HCT116 (cell line): ENCODE measurements around the gene ZNF692. TPM values are rescaled to one million over a fixed set of nuclear protein-coding genes. Genes with fewer than 3 reads are reported as not detected.

ENCODE experiments used
- ATAC-seq: fragments of 200-7000 bp; cut with Tn5 transposase; 2 replicates; pipeline ENCODE4 v1.9.1; 2020; ENCODE audit warnings: mild to moderate bottlenecking, moderate library complexity
- BruUV-seq: library from RNA; stranded (reverse); fragments of 400-500 nt; replicated peaks from 2 replicates; lab custom pipeline; 2021; lab: Mats Ljungman, UMichigan
- CTCF ChIA-PET: fragments of 300-600 bp; sonication (Branson Sonifier 250); formaldehyde crosslinking; loops from one replicate; lab custom pipeline; 2021; ENCODE audit warnings: antibody characterized with exemption; lab: Charles Lee
- POLR2A ChIA-PET: fragments of 300-600, 350-600 bp; sonication (Branson Sonifier 250); formaldehyde crosslinking; loops from one replicate; lab custom pipeline; 2021; ENCODE audit warnings: antibody characterized with exemption; lab: Charles Lee
- RAD21 ChIA-PET, 2 experiments: fragments of 300-600 bp; sonication (Branson Sonifier 250); formaldehyde crosslinking; loops; one replicate each; lab custom pipeline; 2023; ENCODE audit warnings: low total read pairs in 2 of 2; ENCODE audit not compliant: uncharacterized antibody in 2 of 2, unreplicated experiment in 2 of 2, low non-redundant PET in 1 of 2; lab: Charles Lee
- DNase-seq: peaks from one replicate; pipeline ENCODE4 v3.0.0-alpha.2; 2010; ENCODE audit warnings: low read depth, low spot score
- H2AFZ ChIP-seq: fragments of 200-600 bp; shearing (Covaris generic), sonication (generic); 2 replicates; pipeline ENCODE4 v1.6.1; 2017; ENCODE audit warnings: low read depth, mixed run types, mixed read lengths, antibody characterized with exemption, low read length; ENCODE audit not compliant: poor library complexity, severe bottlenecking
- H3K27ac ChIP-seq: 2 replicates; pipeline ENCODE4 v1.5.1; 2012; ENCODE audit warnings: low read depth, low read length
- H3K27me3 ChIP-seq: fragments of 200-600 bp; sonication (generic); 2 replicates; pipeline ENCODE4 v1.6.1; 2016; ENCODE audit warnings: mixed run types, low read length, mixed read lengths; ENCODE audit not compliant: insufficient read depth
- H3K36me3 ChIP-seq, 2 experiments: fragments of 200-500 bp in 1 of 2; fragments of 200-600 bp in 1 of 2; sonication (Bioruptor generic) in 1 of 2; sonication (generic) in 1 of 2; 2 replicates each; pipeline versions ENCODE4 v1.5.1 to v1.6.1; 2014 to 2016; ENCODE audit warnings: low read length in 2 of 2, inconsistent platforms in 1 of 2, mixed read lengths in 1 of 2, mixed run types in 1 of 2; ENCODE audit not compliant: insufficient read depth in 2 of 2, control insufficient read depth in 1 of 2
- H3K4me1 ChIP-seq, 2 experiments: fragments of 200-600 bp in 1 of 2; sonication (generic) in 1 of 2; 2 replicates each; pipeline versions ENCODE4 v1.5.1 to v1.6.1; 2012 to 2017; ENCODE audit warnings: low read length in 2 of 2, inconsistent platforms in 1 of 2, mild to moderate bottlenecking in 1 of 2, mixed read lengths in 1 of 2, mixed run types in 1 of 2, moderate library complexity in 1 of 2; ENCODE audit not compliant: insufficient read depth in 2 of 2, control insufficient read depth in 1 of 2
- H3K4me2 ChIP-seq: fragments of 200-600 bp; sonication (generic); 2 replicates; pipeline ENCODE4 v1.6.1; 2017; ENCODE audit warnings: mixed run types, low read length, mixed read lengths
- H3K4me3 ChIP-seq, 2 experiments: fragments of 200-600 bp in 1 of 2; sonication (generic) in 1 of 2; replicated peaks in 1 of 2; 2 replicates each; pipeline ENCODE4 v1.5.1; 2011 to 2016; ENCODE audit warnings: low read length in 2 of 2, control low read depth in 1 of 2, low read depth in 1 of 2, mild to moderate bottlenecking in 1 of 2, mixed read lengths in 1 of 2, mixed run types in 1 of 2
- H3K79me2 ChIP-seq: fragments of 200-600 bp; sonication (generic); 2 replicates; pipeline ENCODE4 v1.6.1; 2017; ENCODE audit warnings: mild to moderate bottlenecking, mixed run types, low read length, moderate library complexity, mixed read lengths; ENCODE audit not compliant: insufficient read depth
- H3K9ac ChIP-seq: fragments of 200-600 bp; sonication (generic); 2 replicates; pipeline ENCODE4 v1.6.1; 2016; ENCODE audit warnings: low read length, mixed read lengths
- H3K9me2 ChIP-seq: fragments of 200-600 bp; sonication (generic), shearing (Covaris generic); 2 replicates; pipeline ENCODE4 v1.6.1; 2017; ENCODE audit warnings: mixed run types, mild to moderate bottlenecking, moderate library complexity; ENCODE audit not compliant: insufficient read depth
- H3K9me3 ChIP-seq, 2 experiments: fragments of 200-500 bp in 1 of 2; fragments of 200-600 bp in 1 of 2; sonication (Bioruptor generic) in 1 of 2; sonication (generic) in 1 of 2; 2 replicates each; pipeline ENCODE4 v1.6.1; 2014 to 2017; ENCODE audit warnings: low read length in 2 of 2, mixed read lengths in 2 of 2, inconsistent platforms in 1 of 2, low read depth in 1 of 2, mild to moderate bottlenecking in 1 of 2, mixed run types in 1 of 2, moderate library complexity in 1 of 2; ENCODE audit not compliant: control insufficient read depth in 1 of 2, insufficient read depth in 1 of 2
- H4K20me1 ChIP-seq: fragments of 200-600 bp; sonication (generic), shearing (Covaris generic); 2 replicates; pipeline ENCODE4 v1.6.1; 2017; ENCODE audit warnings: mixed run types, mild to moderate bottlenecking, moderate library complexity; ENCODE audit not compliant: insufficient read depth
- ATF3 ChIP-seq: IDR thresholded peaks from 2 replicates; pipeline ENCODE4 v1.6.1; 2012
- CBX3 ChIP-seq: IDR thresholded peaks from 2 replicates; pipeline ENCODE4 v1.6.1; 2012; ENCODE audit warnings: low read depth
- CEBPB ChIP-seq: IDR thresholded peaks from 2 replicates; pipeline ENCODE4 v1.6.1; 2012; ENCODE audit warnings: low read depth
- CTCF ChIP-seq, 3 experiments: fragments of 200-600 bp in 1 of 3; sonication (generic) in 1 of 3; IDR thresholded peaks in 2 of 3; conservative IDR thresholded peaks in 1 of 3; 2 replicates each; pipeline ENCODE4 v1.5.1; 2012 to 2017; ENCODE audit warnings: low read depth in 2 of 3, low read length in 2 of 3, antibody characterized with exemption in 1 of 3, borderline replicate concordance in 1 of 3, control low read depth in 1 of 3, mild to moderate bottlenecking in 1 of 3, mixed read lengths in 1 of 3, mixed run types in 1 of 3, moderate library complexity in 1 of 3; ENCODE audit not compliant: insufficient read depth in 1 of 3
- EGR1 ChIP-seq: IDR thresholded peaks from 2 replicates; pipeline ENCODE4 v1.6.1; 2012; ENCODE audit warnings: low read depth
- EZH2phosphoT487 ChIP-seq: fragments of 200-600 bp; IDR thresholded peaks from 2 replicates; pipeline ENCODE4 v1.6.1; 2018; ENCODE audit warnings: antibody characterized with exemption, borderline replicate concordance
- FOSL1 ChIP-seq: IDR thresholded peaks from 2 replicates; pipeline ENCODE4 v1.6.1; 2012; ENCODE audit warnings: low read depth
- JUND ChIP-seq: IDR thresholded peaks from 2 replicates; pipeline ENCODE4 v1.6.1; 2012
- MAX ChIP-seq: IDR thresholded peaks from 2 replicates; pipeline ENCODE4 v1.6.1; 2012
- POLR2A ChIP-seq: IDR thresholded peaks from 2 replicates; pipeline ENCODE4 v1.7.0; 2011; ENCODE audit warnings: borderline replicate concordance; ENCODE audit not compliant: insufficient read depth, insufficient read length; ENCODE audit errors: extremely low read depth
- RAD21 ChIP-seq: IDR thresholded peaks from 2 replicates; pipeline ENCODE4 v1.6.1; 2012; ENCODE audit warnings: low read depth, mild to moderate bottlenecking
- SP1 ChIP-seq: IDR thresholded peaks from 2 replicates; pipeline ENCODE4 v1.6.1; 2012; ENCODE audit warnings: low read depth
- SRF ChIP-seq: IDR thresholded peaks from 2 replicates; pipeline ENCODE4 v1.6.1; 2012; ENCODE audit warnings: low read depth
- TCF7L2 ChIP-seq: IDR thresholded peaks from 2 replicates; pipeline ENCODE4 v1.7.0; 2011; ENCODE audit warnings: borderline replicate concordance, inconsistent platforms; ENCODE audit not compliant: insufficient read depth, insufficient read length; ENCODE audit errors: extremely low read depth
- ZNF274 ChIP-seq: fragments of 200-500 bp; sonication (Bioruptor generic); IDR thresholded peaks from 2 replicates; pipeline ENCODE4 v1.6.1; 2014; ENCODE audit warnings: mild to moderate bottlenecking, low read depth, low read length, inconsistent platforms
- intact Hi-C: fragments of 100-400 bp; cut with micrococcal nuclease; formaldehyde crosslinking; loops from 2 replicates; pipeline ENCODE4 v1.10.0; 2022
- total RNA-seq: library from RNA; stranded (reverse); gene quantifications from one replicate; pipeline ENCODE4 v1.2.1, GENCODE V29; 2021; ENCODE audit not compliant: unreplicated experiment

ZNF692 gene
- total RNA-seq, 1 experiment from 2014 or later: 76.2 TPM

- H3K36me3 ChIP-seq: peaks cover 2 to 5% of the 10 kb centered on the region in 2 experiments; a peak in 3 of 4 replicates
- peaks cover 16 to 25% of the 10 kb centered on the region in 2 experiments for H3K4me1 ChIP-seq
- no peaks in the 10 kb centered on the region for H3K9me2 ChIP-seq
- intact Hi-C loops: no loop called here
- DNase-seq: no peak
- CTCF ChIA-PET: interaction anchor here (1.8 kb wide), 1 partner anchor 9 kb away, joined by 6 read pairs; the partner anchor contains the start of gene ZNF672
- no peak for ATAC-seq
- TF ChIP-seq MAX (no peak), JUND (no peak), TCF7L2 (no peak), CBX3 (no peak), POLR2A (no peak), EZH2phosphoT487 (no peak), ATF3 (no peak), CEBPB (no peak), ZNF274 (no peak), CTCF (IDR thresholded peaks at IDR 0.05 in 2 of 3, conservative IDR thresholded peaks at IDR 0.05 in 1 of 3; ENCODE audit: borderline replicate concordance in 1 of 3, insufficient read depth in 1 of 3, low read depth in 2 of 3, low read length in 2 of 3) (no peak), SP1 (no peak), FOSL1 (no peak), EGR1 (no peak), SRF (no peak), RAD21 (no peak)
- TF ChIP-seq, all 23 proteins: peak for 0
- no peaks in the 10 kb centered on the region for H3K27me3 ChIP-seq
- no peak overlapping the region for H3K27ac ChIP-seq
- H3K4me2 ChIP-seq: no peak overlapping the region
- ChIA-PET RAD21 (no interaction called here), POLR2A (interaction anchor here (5.0 kb wide), 1 partner anchor 10 kb away, joined by 49 read pairs; the partner anchor contains the start of gene ZNF672)
- BruUV-seq: no TSS peak
- H4K20me1 ChIP-seq: no peaks in the 10 kb centered on the region
- H3K9ac ChIP-seq: no peak overlapping the region
- no peak overlapping the region for H2AFZ ChIP-seq
- no peak overlapping the region for H3K4me3 ChIP-seq
- peaks cover 18% of the 10 kb centered on the region for H3K79me2 ChIP-seq
- no peaks in the 10 kb centered on the region for H3K9me3 ChIP-seq
These were observed 30.0 kb downstream of the ZNF692 start for GRCh38 chr1:248828845-248829244.
